ENCODE results near the gene CYREN. TPM values are rescaled to one million over a fixed set of nuclear protein-coding genes. Genes with fewer than 3 reads are reported as not detected.

The CYREN gene
- total and polyA plus RNA-seq, 9 of the 15 experiments (the other 6 are each of a cell fraction or from before 2014, with no cell fraction given), result 13.9 to 108 (median 88.8) TPM

GRCh38 chr7:135147899-135148721 is 22.4 kb downstream of the CYREN start, which contains the start of gene TMEM140 (continued):
- no peak for TF ChIP-seq ZBED1 (IDR thresholded peaks at IDR 0.05)
- no peak for TF ChIP-seq ZFP30 (CRISPR knock-in tag; IDR thresholded peaks at IDR 0.05; ENCODE audit: borderline replicate concordance)
- no peak for TF ChIP-seq HMGN3 (IDR thresholded peaks at IDR 0.05; ENCODE audit: borderline replicate concordance, extremely low read depth, insufficient read length, low read depth, low read length)
- no peak for TF ChIP-seq RERE (CRISPR knock-in tag; IDR thresholded peaks at IDR 0.05; ENCODE audit: borderline replicate concordance)
- no peak for TF ChIP-seq ETS1 (conservative IDR thresholded peaks at IDR 0.05; ENCODE audit: control insufficient read depth, low read depth, low read length)
- TF ChIP-seq PBX2 (CRISPR knock-in tag; IDR thresholded peaks at IDR 0.05; ENCODE audit: low read depth), result no peak
- TF ChIP-seq PBX2 (tag; conservative IDR thresholded peaks at IDR 0.05; ENCODE audit: low read depth), result no peak; the same call in 1 of the 2 replicates
- peak; percentile 5; the same call in 1 of the 2 replicates for TF ChIP-seq HCFC1 (IDR thresholded peaks at IDR 0.05; ENCODE audit: low read depth, low read length)
- no peak for TF ChIP-seq MCM2 (IDR thresholded peaks at IDR 0.05; ENCODE audit: low read depth)
- no peak for TF ChIP-seq EHMT2 (IDR thresholded peaks at IDR 0.05)
- no peak for TF ChIP-seq TBP (optimal IDR thresholded peaks at IDR 0.05; ENCODE audit: low read depth, low read length)
- TF ChIP-seq ZNF175 (CRISPR knock-in tag; IDR thresholded peaks at IDR 0.05; ENCODE audit: low read depth), result peak; percentile 48; the same call in 1 of the 2 replicates
- TF ChIP-seq EZH2 (IDR thresholded peaks at IDR 0.05; ENCODE audit: borderline replicate concordance, low read depth, low read length), result no peak
- peak; percentile 32; the same call in 1 of the 2 replicates for TF ChIP-seq ARID1B (IDR thresholded peaks at IDR 0.05)
- TF ChIP-seq SMARCA5 (IDR thresholded peaks at IDR 0.05), result no peak
- TF ChIP-seq ELF1 (tag; IDR thresholded peaks at IDR 0.05), result 0 out of 2 replicates have a peak, but pooled peaks have one; percentile 17
- TF ChIP-seq EWSR1 (IDR thresholded peaks at IDR 0.05; ENCODE audit: borderline replicate concordance, low read depth, partially characterized antibody), result no peak
- no peak for TF ChIP-seq DLX4 (CRISPR knock-in tag; IDR thresholded peaks at IDR 0.05)
